DOHH2 (cell line): ENCODE measurements around the gene ARID1A.

Source experiments
- H3F3A ChIP-seq: fragments of 200-600 bp; sonication (generic), shearing (Covaris generic); 2 replicates; pipeline ENCODE4 v1.6.0; 2016; ENCODE audit warnings: antibody characterized with exemption, mild to moderate bottlenecking; ENCODE audit not compliant: control insufficient read depth, insufficient read depth
- H3K27ac ChIP-seq: fragments of 200-600 bp; sonication (generic); 2 replicates; pipeline ENCODE4 v1.5.1; 2014; ENCODE audit warnings: low read depth, mild to moderate bottlenecking, low read length, moderate library complexity
- H3K27me3 ChIP-seq: fragments of 200-600 bp; sonication (generic); 2 replicates; pipeline ENCODE4 v1.6.1; 2014; ENCODE audit warnings: mild to moderate bottlenecking, low read length, mixed read lengths; ENCODE audit not compliant: control insufficient read depth
- H3K36me3 ChIP-seq: fragments of 200-600 bp; sonication (generic); 2 replicates; pipeline ENCODE4 v1.6.1; 2014; ENCODE audit warnings: mild to moderate bottlenecking, low read length, moderate library complexity, mixed read lengths; ENCODE audit not compliant: control insufficient read depth
- H3K4me1 ChIP-seq: fragments of 200-600 bp; sonication (generic); 2 replicates; pipeline ENCODE4 v1.6.1; 2014; ENCODE audit warnings: mild to moderate bottlenecking, low read length, mixed read lengths; ENCODE audit not compliant: control insufficient read depth
- H3K4me2 ChIP-seq: fragments of 200-600 bp; sonication (generic); 2 replicates; pipeline ENCODE4 v1.6.0; 2014; ENCODE audit warnings: mild to moderate bottlenecking, low read length, moderate library complexity
- H3K4me3 ChIP-seq: fragments of 200-600 bp; sonication (generic); 2 replicates; pipeline ENCODE4 v1.5.1; 2014; ENCODE audit warnings: mild to moderate bottlenecking, low read length, mixed read lengths
- H3K79me2 ChIP-seq: fragments of 200-600 bp; sonication (generic); 2 replicates; pipeline ENCODE4 v1.6.1; 2014; ENCODE audit warnings: mild to moderate bottlenecking, low read length, mixed read lengths; ENCODE audit not compliant: control insufficient read depth
- H3K9me2 ChIP-seq: fragments of 200-600 bp; sonication (generic); replicated peaks from 2 replicates; pipeline ENCODE4 v1.6.1; 2014; ENCODE audit warnings: mild to moderate bottlenecking, low read length, mixed read lengths; ENCODE audit not compliant: control insufficient read depth
- H3K9me3 ChIP-seq: fragments of 200-600 bp; sonication (generic); 2 replicates; pipeline ENCODE4 v1.6.1; 2014; ENCODE audit warnings: antibody characterized with exemption, low read length, mixed read lengths; ENCODE audit not compliant: control insufficient read depth, insufficient read depth
- H4K20me1 ChIP-seq: fragments of 200-600 bp; sonication (generic); 2 replicates; pipeline ENCODE4 v1.6.0; 2014; ENCODE audit warnings: low read depth, mild to moderate bottlenecking, antibody characterized with exemption, low read length, moderate library complexity; ENCODE audit not compliant: control insufficient read depth, insufficient read depth
- CTCF ChIP-seq: fragments of 200-600 bp; sonication (generic); IDR thresholded peaks from one replicate; pipeline ENCODE4 v1.5.1; 2014; ENCODE audit warnings: antibody characterized with exemption, mild to moderate bottlenecking, low read depth, low read length; ENCODE audit not compliant: poor library complexity, severe bottlenecking
- EZH2phosphoT487 ChIP-seq: fragments of 200-600 bp; sonication (generic); IDR thresholded peaks from 2 replicates; pipeline ENCODE4 v1.6.1; 2017; ENCODE audit warnings: borderline replicate concordance, mild to moderate bottlenecking, antibody characterized with exemption, low read length, moderate library complexity, mixed read lengths

The ARID1A gene

GRCh38 chr1:26710811-26711210, 15.0 kb downstream of the ARID1A start:
- Histone ChIP-seq H3K36me3 (peaks cover 82% of the 10 kb centered on the region), H3K4me1 (peaks cover 20% of the 10 kb centered on the region), H3K9me2 (no peaks in the 10 kb centered on the region), H3F3A (peaks cover 4% of the 10 kb centered on the region; the same call in 1 of the 2 replicates), H3K27me3 (no peaks in the 10 kb centered on the region), H3K79me2 (peaks cover 100% of the 10 kb centered on the region), H3K27ac (no peak overlapping the region), H3K9me3 (no peaks in the 10 kb centered on the region), H4K20me1 (peaks cover 34% of the 10 kb centered on the region), H3K4me3 (no peak overlapping the region), H3K4me2 (no peak overlapping the region)
- TF ChIP-seq CTCF (no peak), EZH2phosphoT487 (no peak)

- H3K36me3 ChIP-seq = peaks cover 78% of the 10 kb centered on the region
Measured at GRCh38 chr1:26711777-26712176, 16.0 kb downstream of the ARID1A start.

GRCh38 chr1:26717017-26717491, 21.2 kb downstream of the ARID1A start:
- peaks cover 100% of the 10 kb centered on the region for H3K79me2 ChIP-seq
- no peaks in the 10 kb centered on the region for H3K9me3 ChIP-seq
- peaks cover 36% of the 10 kb centered on the region for H3K4me1 ChIP-seq
- H3K4me2 ChIP-seq = no peak overlapping the region
- H3K9me2 ChIP-seq = no peaks in the 10 kb centered on the region
- peaks cover 64% of the 10 kb centered on the region for H3K36me3 ChIP-seq
- H3K27me3 ChIP-seq = no peaks in the 10 kb centered on the region
- H3K27ac ChIP-seq = no peak overlapping the region
- no peaks in the 10 kb centered on the region; the same call in 1 of the 2 replicates for H3F3A ChIP-seq
- peaks cover 20% of the 10 kb centered on the region; the same call in 1 of the 2 replicates for H4K20me1 ChIP-seq
- TF ChIP-seq EZH2phosphoT487 = no peak
- no peak for TF ChIP-seq CTCF
- no peak overlapping the region for H3K4me3 ChIP-seq

More at GRCh38 chr1:26711777-26712176, 16.0 kb downstream of the ARID1A start:
- Histone ChIP-seq H3K4me1 (peaks cover 10% of the 10 kb centered on the region), H3K27ac (no peak overlapping the region), H4K20me1 (peaks cover 27% of the 10 kb centered on the region), H3F3A (peaks cover 4% of the 10 kb centered on the region; the same call in 1 of the 2 replicates), H3K27me3 (no peaks in the 10 kb centered on the region), H3K4me3 (no peak overlapping the region), H3K4me2 (no peak overlapping the region), H3K9me2 (no peaks in the 10 kb centered on the region), H3K79me2 (peaks cover 100% of the 10 kb centered on the region), H3K9me3 (no peaks in the 10 kb centered on the region)
- TF ChIP-seq EZH2phosphoT487 = no peak
- no peak for TF ChIP-seq CTCF
